Measurements from ENCODE around the gene GDPD5.
A peak's percentile ranks its signal among the peaks of the same experiment; 100 is the strongest.

Gene GDPD5

DNA sequence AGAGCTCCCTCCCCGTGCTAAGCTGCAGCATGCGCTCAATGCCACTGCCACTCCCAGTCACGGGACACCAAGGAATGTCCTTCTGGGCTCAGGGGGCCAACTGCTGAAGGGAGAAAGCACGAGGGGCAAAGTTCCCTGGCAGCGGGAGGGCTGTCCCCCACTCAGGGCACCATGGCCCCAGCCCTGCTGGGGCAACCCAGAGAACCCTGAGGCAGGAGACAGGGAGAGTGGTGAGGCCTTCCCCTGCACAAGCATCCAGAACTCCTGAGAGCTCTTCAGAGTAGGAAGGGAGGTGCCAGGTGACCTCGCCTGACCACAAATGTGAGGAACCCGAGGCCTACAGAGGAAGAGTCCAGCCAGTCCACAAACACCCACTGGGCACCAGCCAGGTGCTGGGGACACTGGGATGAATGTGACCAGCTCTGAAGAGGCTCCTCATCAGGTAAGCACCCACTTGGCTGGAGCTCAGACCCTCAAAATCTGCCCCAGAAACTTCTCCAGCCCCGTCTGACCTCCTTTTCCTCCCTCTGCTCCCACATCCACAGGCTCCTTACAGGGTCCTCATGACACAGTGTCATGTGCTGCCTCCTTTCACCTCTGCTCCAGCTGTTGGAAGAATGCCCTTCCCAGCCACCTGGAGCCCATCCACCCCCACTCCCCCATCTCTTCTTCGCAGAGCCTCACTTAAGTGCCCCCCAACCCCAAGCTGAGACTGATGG lies 15.6 kb downstream of the GDPD5 start:
- DNase-seq: no peak

GRCh38 chr11:75509020-75509720 lies 16.6 kb downstream of the GDPD5 start:
- DNase-seq: no peak

DNA sequence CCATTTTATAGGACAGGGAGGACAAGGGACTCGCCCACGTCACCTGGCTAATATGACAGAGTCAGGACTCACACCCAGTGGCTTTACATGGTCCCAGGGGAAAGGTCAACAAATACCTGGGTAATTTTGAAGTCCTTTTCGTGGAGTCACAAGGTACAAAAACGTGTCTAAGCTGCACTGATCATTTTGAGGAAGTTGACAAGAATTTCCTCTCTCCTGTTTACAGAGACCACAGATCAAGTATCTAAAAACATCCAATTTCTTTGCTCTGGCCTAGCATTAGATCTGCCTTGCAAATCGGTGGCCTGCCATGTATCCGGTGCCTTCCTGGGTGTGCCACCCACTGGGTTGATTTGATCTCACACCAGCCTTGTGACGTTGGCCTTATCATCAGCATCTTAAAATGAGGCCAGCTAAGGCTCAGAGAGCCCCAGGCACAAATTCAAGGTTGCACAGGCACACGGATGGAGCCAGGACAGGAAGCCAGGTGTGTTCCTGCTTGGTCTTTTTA lies 17.6 kb downstream of the GDPD5 start:
- DNase-seq: peak; percentile 66

DNA sequence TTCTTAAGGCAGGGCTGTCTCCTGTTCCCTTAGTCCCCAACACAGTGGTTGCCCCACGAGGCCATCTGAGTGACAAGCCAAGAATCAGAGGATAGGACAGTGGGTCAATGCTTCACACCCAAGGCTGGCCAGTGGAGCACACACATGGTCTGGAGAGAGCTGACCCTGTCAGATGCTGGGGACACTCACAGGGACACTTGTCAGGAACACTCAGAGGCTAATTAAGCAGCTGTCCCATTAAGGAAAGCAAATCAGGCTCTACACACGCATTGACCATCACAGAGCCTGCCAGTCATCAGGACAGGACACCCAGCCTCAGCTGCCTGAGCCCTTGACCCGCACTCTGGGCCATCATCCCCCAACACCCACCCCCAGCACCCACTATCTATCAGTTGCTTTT lies 18.2 kb downstream of the GDPD5 start:
- no peak for DNase-seq

DNA sequence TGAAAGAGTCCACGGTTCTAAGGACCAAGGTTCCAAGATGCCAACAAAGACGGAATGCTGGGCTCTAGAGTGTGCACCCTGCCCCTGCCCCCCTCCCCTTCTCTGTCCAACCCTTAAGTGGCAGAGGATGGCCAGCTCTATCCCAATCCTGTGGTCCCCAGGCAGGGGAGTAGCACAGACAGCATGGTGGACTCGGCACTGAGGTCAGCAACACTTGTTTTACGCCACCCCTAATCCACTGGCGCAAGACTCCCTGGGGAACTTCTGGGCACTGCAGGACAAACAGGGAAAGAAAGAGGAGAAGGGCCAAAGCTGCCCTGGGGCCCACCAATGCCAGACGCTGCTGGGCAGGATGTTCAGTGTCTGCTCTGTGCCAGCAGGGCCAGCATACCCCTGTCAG lies 18.9 kb downstream of the GDPD5 start:
- no peak for DNase-seq

GRCh38 chr11:75505916-75506692 lies 19.6 kb downstream of the GDPD5 start:
- no peak for DNase-seq

- no peak for DNase-seq
Measured at GRCh38 chr11:75504501-75504900, 21.2 kb downstream of the GDPD5 start.

- no peak for DNase-seq
Measured at GRCh38 chr11:75503531-75504099, 22.1 kb downstream of the GDPD5 start.

DNA sequence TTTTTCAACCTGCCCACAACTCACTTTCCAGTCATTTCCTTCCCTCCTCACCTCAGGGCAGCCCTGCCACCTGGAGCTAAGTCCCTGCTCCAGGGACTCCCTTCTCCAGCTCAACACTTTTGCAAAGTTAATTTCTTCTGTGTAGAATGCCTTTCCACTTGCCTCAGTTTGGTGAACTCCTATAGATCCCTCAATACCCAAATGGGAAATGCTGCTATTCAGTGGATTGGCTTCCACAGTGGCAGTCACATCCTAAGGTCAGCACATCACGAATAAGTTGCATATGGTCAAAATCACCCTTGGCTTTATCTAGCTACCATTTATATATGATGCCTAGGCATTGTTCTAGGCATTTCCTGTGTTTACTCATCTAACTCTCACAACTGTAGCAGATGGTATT lies 23.6 kb downstream of the GDPD5 start:
- DNase-seq: no peak

- no peak for DNase-seq
Measured at GRCh38 chr11:75500742-75501141, 25.0 kb downstream of the GDPD5 start.

- DNase-seq: no peak
Measured at GRCh38 chr11:75499423-75500190, 26.1 kb downstream of the GDPD5 start.

- DNase-seq: no peak
Measured at GRCh38 chr11:75498556-75499255, 27.0 kb downstream of the GDPD5 start.

- DNase-seq: no peak
Measured at GRCh38 chr11:75497788-75498409, 27.8 kb downstream of the GDPD5 start.

GRCh38 chr11:75496305-75496752 lies 29.4 kb downstream of the GDPD5 start:
- DNase-seq: no peak

GRCh38 chr11:75495749-75496304 lies 29.9 kb downstream of the GDPD5 start:
- no peak for DNase-seq

GRCh38 chr11:75493626-75494025 lies 32.1 kb downstream of the GDPD5 start:
- DNase-seq: no peak

GRCh38 chr11:75492181-75492820 lies 33.4 kb downstream of the GDPD5 start:
- peak; percentile 83 for DNase-seq

DNA sequence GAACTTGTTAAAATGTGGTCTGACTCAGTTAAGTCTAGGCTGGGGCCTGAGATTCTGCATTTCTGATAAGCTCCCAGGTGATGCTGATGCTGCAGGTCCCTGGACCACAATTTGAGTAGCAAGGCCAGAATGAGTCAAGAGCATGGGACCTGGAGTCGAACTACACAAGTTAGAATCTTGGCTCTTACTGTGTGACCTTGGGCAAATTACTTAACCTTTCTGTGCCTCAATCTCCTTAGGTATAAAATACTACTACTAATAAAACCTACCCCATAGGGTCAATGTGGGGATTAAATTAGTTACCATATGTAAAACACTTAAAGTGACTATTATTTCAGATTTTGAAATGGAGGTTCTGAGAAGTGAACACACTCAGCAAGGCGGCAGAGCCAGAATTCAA lies 34.3 kb downstream of the GDPD5 start:
- no peak for DNase-seq

GRCh38 chr11:75490221-75491181 lies 35.2 kb downstream of the GDPD5 start:
- DNase-seq: no peak

Measured in CD4-positive, alpha-beta T cell treated with Interleukin-17A for 4 hours (primary cell).